Upper lobe of left lung (tissue), 4 donors: ENCODE measurements around the gene KAT7.

ENCODE experiments used
- EP300 ChIP-seq, 4 donors: sonication (generic); formaldehyde crosslinking; IDR thresholded peaks; one replicate each; pipeline ENCODE4 v1.5.1; 2017; ENCODE audit warnings: antibody characterized with exemption in 4 of 4, control low read depth in 2 of 4
- POLR2A ChIP-seq, 4 donors: fragments of 450-650 bp; IDR thresholded peaks; one replicate each; pipeline ENCODE4 v1.5.1; 2016 to 2017; ENCODE audit warnings: antibody characterized with exemption in 4 of 4, mild to moderate bottlenecking in 2 of 4
- TF ChIP-seq, protein P1 (sequence below), 6 experiments: fragments of 450-650 bp in 4 of 6; fragments of 200-600 bp in 2 of 6; sonication (generic) in 2 of 6; IDR thresholded peaks; one replicate each; pipeline ENCODE4 v1.5.1; 2016 to 2019; ENCODE audit warnings: antibody characterized with exemption in 6 of 6

DNA sequence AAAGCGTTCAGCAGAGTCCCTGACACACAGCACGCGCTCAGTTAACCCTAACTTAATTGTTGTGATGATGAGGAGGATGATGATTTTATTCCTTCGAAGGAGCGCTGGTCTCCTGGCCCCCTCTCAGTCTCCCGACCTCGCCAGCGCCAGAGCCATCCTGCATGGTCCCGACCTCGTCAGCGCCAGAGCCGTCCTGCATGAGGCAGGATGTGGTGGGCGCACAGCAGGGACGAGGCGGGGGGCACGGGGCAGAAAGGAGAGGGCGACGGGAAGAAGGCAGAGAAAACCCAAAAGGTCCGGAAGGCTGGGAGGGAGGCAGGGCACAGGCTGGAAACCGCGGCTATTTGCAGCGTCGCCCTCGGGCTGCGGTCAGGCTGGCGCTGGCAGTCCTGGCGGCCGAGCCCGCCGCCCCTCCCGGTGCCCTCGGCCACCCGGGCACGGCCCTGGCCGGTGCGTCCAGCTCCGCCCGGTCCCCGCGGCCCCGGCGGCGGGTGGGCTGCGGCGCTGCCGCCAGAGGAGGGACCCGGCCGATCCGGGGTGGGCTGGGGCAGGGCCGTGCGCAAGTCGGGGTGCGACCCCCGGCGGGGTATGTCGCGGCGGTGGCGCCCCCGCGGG lies 62.4 kb downstream of the KAT7 start:
- TF ChIP-seq, protein P1, sequence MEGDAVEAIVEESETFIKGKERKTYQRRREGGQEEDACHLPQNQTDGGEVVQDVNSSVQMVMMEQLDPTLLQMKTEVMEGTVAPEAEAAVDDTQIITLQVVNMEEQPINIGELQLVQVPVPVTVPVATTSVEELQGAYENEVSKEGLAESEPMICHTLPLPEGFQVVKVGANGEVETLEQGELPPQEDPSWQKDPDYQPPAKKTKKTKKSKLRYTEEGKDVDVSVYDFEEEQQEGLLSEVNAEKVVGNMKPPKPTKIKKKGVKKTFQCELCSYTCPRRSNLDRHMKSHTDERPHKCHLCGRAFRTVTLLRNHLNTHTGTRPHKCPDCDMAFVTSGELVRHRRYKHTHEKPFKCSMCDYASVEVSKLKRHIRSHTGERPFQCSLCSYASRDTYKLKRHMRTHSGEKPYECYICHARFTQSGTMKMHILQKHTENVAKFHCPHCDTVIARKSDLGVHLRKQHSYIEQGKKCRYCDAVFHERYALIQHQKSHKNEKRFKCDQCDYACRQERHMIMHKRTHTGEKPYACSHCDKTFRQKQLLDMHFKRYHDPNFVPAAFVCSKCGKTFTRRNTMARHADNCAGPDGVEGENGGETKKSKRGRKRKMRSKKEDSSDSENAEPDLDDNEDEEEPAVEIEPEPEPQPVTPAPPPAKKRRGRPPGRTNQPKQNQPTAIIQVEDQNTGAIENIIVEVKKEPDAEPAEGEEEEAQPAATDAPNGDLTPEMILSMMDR (IDR thresholded peaks at IDR 0.05), result peak in 1 of 6 experiments; percentile 16
- TF ChIP-seq POLR2A (IDR thresholded peaks at IDR 0.05) (no peak), EP300 (IDR thresholded peaks at IDR 0.05) (no peak)
